H1 (cell line): ENCODE measurements around the gene TRAPPC2L. TPM values are rescaled to one million over a fixed set of nuclear protein-coding genes. Genes with fewer than 3 reads are reported as not detected.

Source experiments
- CTCF ChIA-PET: fragments of 300-600 bp; sonication (Branson Sonifier 250); formaldehyde crosslinking; loops from one replicate; lab custom pipeline; 2021; ENCODE audit not compliant: partially characterized antibody; lab: Charles Lee
- POLR2A ChIA-PET: fragments of 300-600 bp; sonication (Branson Sonifier 250); formaldehyde crosslinking; loops from one replicate; lab custom pipeline; 2021; ENCODE audit warnings: inconsistent platforms; ENCODE audit not compliant: partially characterized antibody; lab: Charles Lee
- DNase-seq, 2 experiments: peaks; one replicate each; pipeline versions ENCODE4 v3.0.0 to v3.0.0-alpha.2; 2010 to 2022; ENCODE audit warnings: low spot score in 2 of 2, low read depth in 1 of 2, mixed read lengths in 1 of 2
- FAIRE-seq: peaks from 2 replicates; lab custom pipeline; 2011; peaks lifted over from hg19 to GRCh38; lab: Jason Lieb, UNC
- H2AFZ ChIP-seq: 2 replicates; pipeline ENCODE4 v1.8.1; 2012; ENCODE audit warnings: low read length, inconsistent platforms
- H2AK5ac ChIP-seq: 2 replicates; pipeline ENCODE4 v1.6.1; 2013; ENCODE audit warnings: low read depth, low read length
- H2BK120ac ChIP-seq: replicated peaks from 2 replicates; pipeline ENCODE3; 2013; ENCODE audit warnings: low read depth, low read length, inconsistent platforms
- H2BK12ac ChIP-seq: 2 replicates; pipeline ENCODE4 v1.6.1; 2013; ENCODE audit warnings: low read depth, low read length
- H2BK15ac ChIP-seq: 2 replicates; pipeline ENCODE4 v1.6.1; 2013; ENCODE audit warnings: low read length
- H2BK20ac ChIP-seq: 2 replicates; pipeline ENCODE4 v1.6.1; 2013; ENCODE audit warnings: low read length
- H2BK5ac ChIP-seq: 2 replicates; pipeline ENCODE4 v1.6.1; 2013; ENCODE audit warnings: low read depth, low read length
- H3K14ac ChIP-seq: 2 replicates; pipeline ENCODE4 v1.6.1; 2013; ENCODE audit warnings: inconsistent platforms; ENCODE audit not compliant: insufficient read length
- H3K18ac ChIP-seq: 2 replicates; pipeline ENCODE4 v1.6.1; 2013; ENCODE audit warnings: low read length; ENCODE audit errors: extremely low read depth
- H3K23ac ChIP-seq: 2 replicates; pipeline ENCODE4 v1.6.1; 2013; ENCODE audit warnings: inconsistent platforms; ENCODE audit not compliant: insufficient read length
- H3K23me2 ChIP-seq: 2 replicates; pipeline ENCODE4 v1.6.1; 2013; ENCODE audit warnings: low read depth, low read length
- H3K27ac ChIP-seq: 2 replicates; pipeline ENCODE4 v1.6.1; 2011; ENCODE audit warnings: low read depth, low read length, inconsistent platforms
- H3K27me3 ChIP-seq, 4 experiments: replicated peaks in 1 of 4; 1 replicate in 1 of 4; 2 replicates in 3 of 4; pipeline versions ENCODE4 v1.6.1 to v1.8.1; 2011 to 2013; ENCODE audit warnings: low read length in 3 of 4, mild to moderate bottlenecking in 3 of 4, inconsistent platforms in 2 of 4, mixed read lengths in 2 of 4, moderate library complexity in 1 of 4; ENCODE audit not compliant: control insufficient read depth in 3 of 4, insufficient read depth in 3 of 4; ENCODE audit errors: extremely low read depth in 1 of 4
- H3K36me3 ChIP-seq, 4 experiments: 2 replicates each; pipeline versions ENCODE4 v1.6.1 to v1.8.1; 2011 to 2013; ENCODE audit warnings: mild to moderate bottlenecking in 4 of 4, low read length in 3 of 4, moderate library complexity in 2 of 4, control low read depth in 1 of 4, inconsistent platforms in 1 of 4; ENCODE audit not compliant: insufficient read depth in 4 of 4, control insufficient read depth in 2 of 4
- H3K4ac ChIP-seq: replicated peaks from 2 replicates; pipeline ENCODE3; 2013; ENCODE audit warnings: low read length, low read depth, mixed read lengths, inconsistent platforms; ENCODE audit not compliant: insufficient read length
- H3K4me1 ChIP-seq, 4 experiments: replicated peaks in 1 of 4; 1 replicate in 1 of 4; 2 replicates in 3 of 4; pipeline versions ENCODE4 v1.6.1 to v1.8.1; 2011 to 2013; ENCODE audit warnings: low read length in 3 of 4, inconsistent platforms in 2 of 4, mixed read lengths in 1 of 4; ENCODE audit not compliant: insufficient read depth in 4 of 4, control insufficient read depth in 3 of 4
- H3K4me2 ChIP-seq, 2 experiments: 2 replicates each; pipeline versions ENCODE4 v1.6.1 to v1.8.1; 2011 to 2013; ENCODE audit warnings: low read depth in 2 of 2, low read length in 2 of 2, control low read depth in 1 of 2, inconsistent platforms in 1 of 2, mild to moderate bottlenecking in 1 of 2; ENCODE audit not compliant: insufficient read depth in 1 of 2
- H3K4me3 ChIP-seq, 4 experiments: fragments of 200-600, 300-600 bp in 1 of 4; sonication (generic), shearing (Covaris generic), sonication (Bioruptor Twin) in 1 of 4; 2 replicates each; pipeline versions ENCODE4 v1.5.1 to v1.8.1; 2011 to 2016; ENCODE audit warnings: low read length in 4 of 4, low read depth in 3 of 4, control low read depth in 2 of 4, inconsistent platforms in 2 of 4, mild to moderate bottlenecking in 2 of 4, mixed read lengths in 1 of 4, moderate library complexity in 1 of 4; ENCODE audit not compliant: insufficient read depth in 2 of 4; ENCODE audit errors: extremely low read depth in 1 of 4
- H3K56ac ChIP-seq: replicated peaks from 2 replicates; pipeline ENCODE3; 2013; ENCODE audit warnings: low read depth, mild to moderate bottlenecking, mixed read lengths, low read length, inconsistent platforms; ENCODE audit not compliant: insufficient read length
- H3K79me1 ChIP-seq: 2 replicates; pipeline ENCODE4 v1.6.1; 2013; ENCODE audit warnings: low read depth, low read length, control low read depth
- H3K79me2 ChIP-seq, 2 experiments: 2 replicates each; pipeline versions ENCODE4 v1.6.1 to v1.8.1; 2012 to 2013; ENCODE audit warnings: low read length in 2 of 2, mild to moderate bottlenecking in 2 of 2, inconsistent platforms in 1 of 2; ENCODE audit not compliant: insufficient read depth in 2 of 2, control insufficient read depth in 1 of 2
- H3K9ac ChIP-seq, 4 experiments: replicated peaks in 1 of 4; 1 replicate in 1 of 4; 2 replicates in 3 of 4; pipeline versions ENCODE4 v1.6.1 to v1.8.1; 2011 to 2013; ENCODE audit warnings: low read depth in 3 of 4, low read length in 3 of 4, control low read depth in 2 of 4, mild to moderate bottlenecking in 2 of 4, moderate library complexity in 2 of 4, inconsistent platforms in 1 of 4; ENCODE audit errors: extremely low read depth in 1 of 4
- H3K9me3 ChIP-seq, 2 experiments: 2 replicates each; pipeline versions ENCODE4 v1.6.1 to v1.8.1; 2012 to 2013; ENCODE audit warnings: mild to moderate bottlenecking in 2 of 2, moderate library complexity in 2 of 2, control low read depth in 1 of 2, inconsistent platforms in 1 of 2, low read depth in 1 of 2, low read length in 1 of 2, mixed read lengths in 1 of 2; ENCODE audit not compliant: insufficient read depth in 2 of 2
- H4K20me1 ChIP-seq, 2 experiments: replicated peaks in 1 of 2; 2 replicates each; pipeline versions ENCODE3 to v1.8.1; 2011 to 2013; ENCODE audit warnings: inconsistent platforms in 2 of 2, low read length in 2 of 2, mild to moderate bottlenecking in 1 of 2; ENCODE audit not compliant: insufficient read depth in 2 of 2, control insufficient read depth in 1 of 2
- H4K5ac ChIP-seq: 2 replicates; pipeline ENCODE4 v1.6.1; 2013; ENCODE audit warnings: low read length, low read depth, mixed read lengths, inconsistent platforms; ENCODE audit not compliant: insufficient read length
- H4K8ac ChIP-seq: 2 replicates; pipeline ENCODE4 v1.8.0; 2013; ENCODE audit warnings: mild to moderate bottlenecking, moderate library complexity, low read length, inconsistent platforms; ENCODE audit not compliant: insufficient read depth; ENCODE audit errors: extremely low read depth
- H4K91ac ChIP-seq: replicated peaks from 2 replicates; pipeline ENCODE3; 2013; ENCODE audit warnings: low read length, mixed read lengths, inconsistent platforms; ENCODE audit not compliant: insufficient read length
- ATF2 ChIP-seq: IDR thresholded peaks from 2 replicates; pipeline ENCODE4 v1.6.1; 2012; ENCODE audit warnings: low read length, inconsistent platforms
- CBX5 ChIP-seq: fragments of 300-800, 300-1000 bp; sonication (generic); IDR thresholded peaks from 2 replicates; pipeline ENCODE4 v1.7.1; 2016; ENCODE audit warnings: antibody characterized with exemption, low read length, low read depth
- CREB1 ChIP-seq: IDR thresholded peaks from 2 replicates; pipeline ENCODE4 v1.6.1; 2012; ENCODE audit warnings: inconsistent platforms
- CTBP2 ChIP-seq: IDR thresholded peaks from 2 replicates; pipeline ENCODE4 v1.7.0; 2011; ENCODE audit warnings: borderline replicate concordance, mild to moderate bottlenecking, moderate library complexity, mixed read lengths, low read length; ENCODE audit not compliant: insufficient read depth, insufficient read length
- JUN ChIP-seq: IDR thresholded peaks from 2 replicates; pipeline ENCODE4 v1.6.1; 2011; ENCODE audit warnings: low read depth, mild to moderate bottlenecking, improper control_type of control experiment, low read length
- RNF2 ChIP-seq: fragments of 200-900, 300-1000 bp; sonication (generic); IDR thresholded peaks from 2 replicates; pipeline ENCODE4 v1.7.1; 2016; ENCODE audit warnings: borderline replicate concordance, low read depth, mild to moderate bottlenecking, antibody characterized with exemption, low read length; ENCODE audit not compliant: poor library complexity, severe bottlenecking; ENCODE audit errors: missing control alignments
- SUZ12 ChIP-seq: fragments of 200-600 bp; sonication (generic); IDR thresholded peaks from 2 replicates; pipeline ENCODE4 v1.6.1; 2012; ENCODE audit warnings: mild to moderate bottlenecking, inconsistent platforms, low read length, moderate library complexity, mixed read lengths
- USF2 ChIP-seq: IDR thresholded peaks from 2 replicates; pipeline ENCODE4 v1.6.1; 2011; ENCODE audit warnings: low read length, improper control_type of control experiment
- YY1 ChIP-seq: IDR thresholded peaks from 2 replicates; pipeline ENCODE4 v1.6.1; 2011; ENCODE audit warnings: low read depth, mild to moderate bottlenecking, low read length
- ZNF274 ChIP-seq: IDR thresholded peaks from 2 replicates; pipeline ENCODE4 v1.7.0; 2012; ENCODE audit warnings: low read length, borderline replicate concordance; ENCODE audit errors: extremely low read depth
- WGBS, 2 experiments: shearing (Covaris generic) in 1 of 2; methylation state at CpG; one replicate each; pipeline versions ENCODE4 v1.1.6 to v1.1.7; 2013 to 2015; ENCODE audit warnings: low lambda C conversion rate in 2 of 2, mixed read lengths in 2 of 2, inconsistent platforms in 1 of 2, low coverage in 1 of 2, missing lambda C conversion rate in 1 of 2; ENCODE audit not compliant: insufficient replicate concordance in 2 of 2, insufficient coverage in 1 of 2, insufficient read length in 1 of 2; ENCODE audit errors: extremely low coverage in 1 of 2, missing lambda C conversion rate in 1 of 2; 5-methylcytosine and 5-hydroxymethylcytosine counted together
- polyA plus RNA-seq, 7 experiments: library from polyadenylated mRNA; depleted of rRNA in 3 of 7; stranded (reverse) in 5 of 7; unstranded in 2 of 7; fragments of >200 nt in 5 of 7; fragments of 200-250 nt in 2 of 7; gene quantifications; 1 replicate in 5 of 7; 2 replicates in 1 of 7; 4 replicates in 1 of 7; pipeline versions ENCODE4 v1.2.1 to v1.2.3, GENCODE V29; 2011 to 2013; ENCODE audit warnings: missing spikeins in 2 of 7, mixed read lengths in 2 of 7
- total RNA-seq: library from RNA; stranded (reverse); fragmentation: NEBNext Ultra II Directional; extraction: Animal tissue kit (Norgen Biotek cat#: 25700); gene quantifications from 2 replicates; pipeline ENCODE4 v1.2.1, GENCODE V29; 2021

Gene TRAPPC2L
- total and polyA plus RNA-seq, 2 of the 8 experiments (the other 6 are each of a cell fraction or from before 2014, with no cell fraction given), result 98.7 to 133 TPM

- no peak overlapping the region for H2AFZ ChIP-seq
- peaks cover 0 to under 1% of the 10 kb centered on the region in 2 experiments for H4K20me1 ChIP-seq
- no peak overlapping the region for H4K5ac ChIP-seq
- H3K18ac ChIP-seq, result no peak overlapping the region
- no peak for DNase-seq
- no peak overlapping the region for H3K4me2 ChIP-seq
- ChIA-PET CTCF (interaction anchor here (1.1 to 1.2 kb wide), 3 partner anchors 23 to 260 kb away, joined by 3 read pairs; no protein-coding TSS in a partner anchor), POLR2A (interaction anchor here (1.3 kb wide), 1 partner anchor 84 kb away, joined by 3 read pairs; no protein-coding TSS in a partner anchor)
- no peaks in the 10 kb centered on the region for H3K23me2 ChIP-seq
- no peak overlapping the region for H2BK15ac ChIP-seq
- no peak overlapping the region for H3K4ac ChIP-seq
- 94% methylated on average over 25 of the region's 25 CpGs; no CpG with 5 or more reads in 1 of the 2 experiments for WGBS, 2 experiments
- H3K36me3 ChIP-seq, result peaks cover 0 to 5% (median 0%) of the 10 kb centered on the region in 4 experiments; a peak in 2 of 8 replicates
- H3K27me3 ChIP-seq, result no peaks in the 10 kb centered on the region
- H2BK120ac ChIP-seq, result no peak overlapping the region
- H3K14ac ChIP-seq, result no peak overlapping the region
- H3K23ac ChIP-seq, result no peak overlapping the region
- H2BK5ac ChIP-seq, result no peak overlapping the region
- H2AK5ac ChIP-seq, result no peak overlapping the region
- H3K9ac ChIP-seq, result no peak overlapping the region
- H3K4me3 ChIP-seq, result no peak overlapping the region
- H3K4me1 ChIP-seq, result no peaks in the 10 kb centered on the region
- H2BK12ac ChIP-seq, result no peak overlapping the region
- H4K91ac ChIP-seq, result no peak overlapping the region
- no peak overlapping the region for H3K56ac ChIP-seq
- H4K8ac ChIP-seq, result no peak overlapping the region; the same call in 1 of the 2 replicates
- no peaks in the 10 kb centered on the region for H3K79me2 ChIP-seq
- FAIRE-seq, result no peak
- no peaks in the 10 kb centered on the region for H3K79me1 ChIP-seq
- H2BK20ac ChIP-seq, result no peak overlapping the region
- H3K27ac ChIP-seq, result no peak overlapping the region
- no peaks in the 10 kb centered on the region for H3K9me3 ChIP-seq
- TF ChIP-seq SUZ12, result no peak
- TF ChIP-seq YY1, result no peak
- no peak for TF ChIP-seq USF2
- TF ChIP-seq ZNF274, result no peak
- no peak for TF ChIP-seq CTBP2
- no peak for TF ChIP-seq CREB1
- TF ChIP-seq JUN, result no peak
- no peak for TF ChIP-seq CBX5
- TF ChIP-seq ATF2, result no peak
- no peak for TF ChIP-seq RNF2
Observed at GRCh38 chr16:88842806-88843205, 14.1 kb upstream of the TRAPPC2L start.
